HFF-Myc (cell line): Measurements from ENCODE around the gene BRAP.
A peak's percentile ranks its signal among the peaks of the same experiment; 100 is the strongest.

Experiments
- DNase-seq: peaks from one replicate; pipeline ENCODE4 v3.0.0-alpha.2; 2011; ENCODE audit warnings: low read depth; ENCODE audit errors: extremely low read depth
- H3K4me3 ChIP-seq: replicated peaks from 2 replicates; pipeline ENCODE4 v1.5.1; 2011; ENCODE audit warnings: low read depth, mild to moderate bottlenecking, control low read depth, low read length
- CTCF ChIP-seq: IDR thresholded peaks from 2 replicates; pipeline ENCODE4 v1.5.1; 2012; ENCODE audit warnings: mild to moderate bottlenecking, low read depth, low read length, control low read depth; ENCODE audit errors: missing control alignments

BRAP gene

GRCh38 chr12:111715279-111715678, 29.5 kb upstream of the BRAP start:
- no peak for DNase-seq
- no peak overlapping the region for H3K4me3 ChIP-seq
- no peak for TF ChIP-seq CTCF

GRCh38 chr12:111706145-111706544, 20.4 kb upstream of the BRAP start:
- H3K4me3 ChIP-seq, result no peak overlapping the region
- no peak for TF ChIP-seq CTCF
- no peak for DNase-seq

- TF ChIP-seq CTCF, result no peak
- no peak for DNase-seq
- no peak overlapping the region for H3K4me3 ChIP-seq
Measured at GRCh38 chr12:111705672-111706071, 19.9 kb upstream of the BRAP start.

GRCh38 chr12:111699962-111700361, 14.2 kb upstream of the BRAP start:
- no peak for TF ChIP-seq CTCF
- DNase-seq, result no peak
- no peak overlapping the region for H3K4me3 ChIP-seq

GRCh38 chr12:111693818-111694217, 8.1 kb upstream of the BRAP start:
- TF ChIP-seq CTCF, result no peak
- no peak for DNase-seq
- H3K4me3 ChIP-seq, result no peak overlapping the region

- no peak overlapping the region for H3K4me3 ChIP-seq
- TF ChIP-seq CTCF, result peak; percentile 27
- DNase-seq, result no peak
Measured at GRCh38 chr12:111692575-111693210, 6.9 kb upstream of the BRAP start.

- H3K4me3 ChIP-seq, result no peak overlapping the region
- no peak for TF ChIP-seq CTCF
Measured at GRCh38 chr12:111691262-111691661, 5.5 kb upstream of the BRAP start.

More at GRCh38 chr12:111691262-111691661, 5.5 kb upstream of the BRAP start:
- DNase-seq, result no peak
